Ascending aorta (tissue), 2 donors: ENCODE results near the gene TEX2. TPM values are rescaled to one million over a fixed set of nuclear protein-coding genes. Genes with fewer than 3 reads are reported as not detected.

Source experiments
- DNase-seq, 2 donors: peaks; one replicate each; pipeline ENCODE4 v3.0.0-alpha.2; 2019; ENCODE audit warnings: low spot score in 2 of 2
- H3K27ac ChIP-seq, 2 donors: fragments of 200-600 bp; sonication (generic); one replicate each; pipeline ENCODE4 v1.5.1; 2016 to 2017; ENCODE audit warnings: mild to moderate bottlenecking in 1 of 2
- H3K27me3 ChIP-seq: fragments of 200-600 bp; sonication (generic); one replicate; pipeline ENCODE4 v1.5.1; 2017
- H3K36me3 ChIP-seq, 2 donors: fragments of 200-600 bp; sonication (generic); one replicate each; pipeline ENCODE4 v1.5.1; 2016
- H3K4me1 ChIP-seq, 2 donors: fragments of 200-600 bp; sonication (generic); one replicate each; pipeline ENCODE4 v1.5.1; 2016 to 2017; ENCODE audit warnings: mild to moderate bottlenecking in 1 of 2
- H3K4me3 ChIP-seq, 2 donors: fragments of 200-600 bp; sonication (generic); one replicate each; pipeline ENCODE4 v1.5.1; 2016 to 2017; ENCODE audit warnings: mild to moderate bottlenecking in 1 of 2
- H3K9me3 ChIP-seq, 2 donors: fragments of 200-600 bp; sonication (generic); one replicate each; pipeline ENCODE4 v1.5.1; 2016
- CTCF ChIP-seq, 3 experiments: fragments of 200-600 bp in 2 of 3; fragments of 450-650 bp in 1 of 3; sonication (generic) in 2 of 3; IDR thresholded peaks; one replicate each; pipeline ENCODE4 v1.5.1; 2016 to 2019; ENCODE audit warnings: antibody characterized with exemption in 3 of 3, mild to moderate bottlenecking in 1 of 3, moderate library complexity in 1 of 3
- intact Hi-C: fragments of 100-400 bp; cut with DNase I; formaldehyde crosslinking; loops from one replicate; pipeline ENCODE4 v1.15.1; 2023
- total RNA-seq: library from RNA; depleted of rRNA; stranded (reverse); fragments of >200 nt; gene quantifications from one replicate; pipeline ENCODE4 v1.1.0, GENCODE V29; 2016

TEX2 gene
- total RNA-seq, 1 donor from 2014 or later, result 94.6 TPM

GRCh38 chr17:64115043-64115698 lies 147.9 kb downstream of the TEX2 start:
- H3K27me3 ChIP-seq, result no peaks in the 10 kb centered on the region
- no peak overlapping the region for H3K27ac ChIP-seq
- no peaks in the 10 kb centered on the region for H3K9me3 ChIP-seq
- H3K36me3 ChIP-seq, result peaks cover 0 to 4% of the 10 kb centered on the region in 2 donors
- peaks cover 11 to 19% of the 10 kb centered on the region in 2 donors for H3K4me1 ChIP-seq
- no peak overlapping the region for H3K4me3 ChIP-seq
- no peak for DNase-seq
- TF ChIP-seq CTCF (IDR thresholded peaks at IDR 0.05), result no peak
- intact Hi-C loops, result no loop called here

- H3K4me3 ChIP-seq, result no peak overlapping the region
- H3K27ac ChIP-seq, result no peak overlapping the region
- H3K9me3 ChIP-seq, result no peaks in the 10 kb centered on the region
- TF ChIP-seq CTCF (IDR thresholded peaks at IDR 0.05), result no peak
- peaks cover 0 to 4% of the 10 kb centered on the region in 2 donors for H3K36me3 ChIP-seq
- H3K4me1 ChIP-seq, result peaks cover 7 to 8% of the 10 kb centered on the region in 2 donors
- DNase-seq, result no peak
- intact Hi-C loops, result no loop called here
- H3K27me3 ChIP-seq, result no peaks in the 10 kb centered on the region
Measured at GRCh38 chr17:64113006-64113405, 150.1 kb downstream of the TEX2 start.

GRCh38 chr17:64111831-64112230 lies 151.2 kb downstream of the TEX2 start:
- Histone ChIP-seq H3K36me3 (peaks cover 0 to 4% of the 10 kb centered on the region in 2 donors), H3K27ac (no peak overlapping the region), H3K9me3 (no peaks in the 10 kb centered on the region), H3K4me3 (no peak overlapping the region), H3K27me3 (no peaks in the 10 kb centered on the region), H3K4me1 (no peaks in the 10 kb centered on the region)
- no peak for TF ChIP-seq CTCF (IDR thresholded peaks at IDR 0.05)
- no peak for DNase-seq
- intact Hi-C loops, result no loop called here

GRCh38 chr17:64110379-64111152 lies 152.5 kb downstream of the TEX2 start:
- TF ChIP-seq CTCF (IDR thresholded peaks at IDR 0.05), result no peak
- DNase-seq, result no peak
- peaks cover 0 to 4% of the 10 kb centered on the region in 2 donors for H3K36me3 ChIP-seq
- no peaks in the 10 kb centered on the region for H3K9me3 ChIP-seq
- H3K4me3 ChIP-seq, result no peak overlapping the region
- H3K4me1 ChIP-seq, result no peaks in the 10 kb centered on the region
- intact Hi-C loops, result no loop called here
- H3K27me3 ChIP-seq, result no peaks in the 10 kb centered on the region
- no peak overlapping the region for H3K27ac ChIP-seq

GRCh38 chr17:64109400-64109799 lies 153.7 kb downstream of the TEX2 start:
- no peak overlapping the region for H3K27ac ChIP-seq
- no peaks in the 10 kb centered on the region for H3K9me3 ChIP-seq
- H3K27me3 ChIP-seq, result no peaks in the 10 kb centered on the region
- peaks cover 0 to 4% of the 10 kb centered on the region in 2 donors for H3K36me3 ChIP-seq
- intact Hi-C loops, result no loop called here
- H3K4me1 ChIP-seq, result no peaks in the 10 kb centered on the region
- no peak overlapping the region for H3K4me3 ChIP-seq
- TF ChIP-seq CTCF (IDR thresholded peaks at IDR 0.05), result no peak
- no peak for DNase-seq
